ACC112 (cell line): ENCODE results near the gene PPP1R18.

Experiments
- H2AFZ ChIP-seq: fragments of 200-600 bp; sonication (generic); one replicate; pipeline ENCODE4 v1.6.0; 2017; ENCODE audit warnings: antibody characterized with exemption, low read length; ENCODE audit not compliant: unreplicated experiment
- H3K27ac ChIP-seq: fragments of 200-600 bp; sonication (generic); 2 replicates; pipeline ENCODE4 v1.5.1; 2014; ENCODE audit warnings: low read depth, mild to moderate bottlenecking, antibody characterized with exemption, low read length, moderate library complexity
- H3K27me3 ChIP-seq: fragments of 200-600 bp; sonication (generic); 2 replicates; pipeline ENCODE4 v1.6.1; 2014; ENCODE audit warnings: mild to moderate bottlenecking, antibody characterized with exemption, low read length, moderate library complexity, mixed read lengths; ENCODE audit not compliant: insufficient read depth
- H3K36me3 ChIP-seq: fragments of 200-600 bp; sonication (generic); 2 replicates; pipeline ENCODE4 v1.6.1; 2016; ENCODE audit warnings: mild to moderate bottlenecking, antibody characterized with exemption, low read length, moderate library complexity, mixed read lengths; ENCODE audit not compliant: insufficient read depth
- H3K4me1 ChIP-seq: fragments of 200-600 bp; sonication (generic); one replicate; pipeline ENCODE4 v1.6.1; 2016; ENCODE audit warnings: low read length, mixed read lengths; ENCODE audit not compliant: insufficient read depth, unreplicated experiment, control insufficient read depth
- H3K4me3 ChIP-seq: fragments of 200-600 bp; sonication (generic); 2 replicates; pipeline ENCODE4 v1.5.1; 2014; ENCODE audit warnings: mild to moderate bottlenecking, low read depth, low read length
- H3K79me2 ChIP-seq: fragments of 200-600 bp; sonication (generic); one replicate; pipeline ENCODE4 v1.6.0; 2016; ENCODE audit warnings: low read length; ENCODE audit not compliant: control insufficient read depth, unreplicated experiment, insufficient read depth

PPP1R18 gene

GRCh38 chr6:30640481-30640880 is 46.0 kb downstream of the PPP1R18 start:
- no peaks in the 10 kb centered on the region for H3K36me3 ChIP-seq

GRCh38 chr6:30635834-30636233 is 50.6 kb downstream of the PPP1R18 start:
- Histone ChIP-seq H2AFZ (no peak overlapping the region), H3K4me1 (no peaks in the 10 kb centered on the region), H3K27me3 (no peaks in the 10 kb centered on the region), H3K79me2 (no peaks in the 10 kb centered on the region), H3K36me3 (no peaks in the 10 kb centered on the region), H3K27ac (no peak overlapping the region), H3K4me3 (no peak overlapping the region)

More at GRCh38 chr6:30640481-30640880, 46.0 kb downstream of the PPP1R18 start:
- no peak overlapping the region for H2AFZ ChIP-seq
- H3K27ac ChIP-seq: no peak overlapping the region
- no peak overlapping the region for H3K4me3 ChIP-seq
- no peaks in the 10 kb centered on the region for H3K4me1 ChIP-seq
- no peaks in the 10 kb centered on the region for H3K79me2 ChIP-seq
- H3K27me3 ChIP-seq: no peaks in the 10 kb centered on the region

- H3K27ac ChIP-seq: peak within 1 kb of the TSS; percentile 50
- no peaks in the 10 kb centered on the region for H3K79me2 ChIP-seq
- H3K36me3 ChIP-seq: peaks cover 13% of the 10 kb centered on the region; the same call in 1 of the 2 replicates
- peak within 1 kb of the TSS; percentile 57 for H2AFZ ChIP-seq
- H3K4me1 ChIP-seq: peaks cover 12% of the 10 kb centered on the region
- H3K27me3 ChIP-seq: no peaks in the 10 kb centered on the region
- H3K4me3 ChIP-seq: peak within 1 kb of the TSS; percentile 80
These were observed 59.7 kb downstream of the PPP1R18 start, which contains the start of gene ATAT1 for GRCh38 chr6:30626484-30627366. TSS of gene ATAT1 (plus strand) at chr6:30626874.
